Measurements from ENCODE around the gene MAD2L1BP.

The MAD2L1BP gene

GRCh38 chr6:43667245-43668150 is 31.9 kb downstream of the MAD2L1BP start:
- peak; percentile 34 for DNase-seq (ENCODE audit: low read depth)

- no peak for DNase-seq (ENCODE audit: low read depth)
Observed at GRCh38 chr6:43668151-43669028, 32.8 kb downstream of the MAD2L1BP start.

- no peak for DNase-seq (ENCODE audit: low read depth)
Observed at GRCh38 chr6:43669050-43669921, 33.6 kb downstream of the MAD2L1BP start.

GRCh38 chr6:43669922-43670622 is 34.4 kb downstream of the MAD2L1BP start:
- no peak for DNase-seq (ENCODE audit: low read depth)

GRCh38 chr6:43670623-43670986 is 35.0 kb downstream of the MAD2L1BP start:
- DNase-seq (ENCODE audit: low read depth), result no peak

- DNase-seq (ENCODE audit: low read depth), result no peak
Observed at GRCh38 chr6:43671011-43671800, 35.6 kb downstream of the MAD2L1BP start.

GRCh38 chr6:43671801-43672690 is 36.4 kb downstream of the MAD2L1BP start:
- no peak for DNase-seq (ENCODE audit: low read depth)

GRCh38 chr6:43673444-43674084 is 37.9 kb downstream of the MAD2L1BP start:
- DNase-seq (ENCODE audit: low read depth), result no peak

- DNase-seq (ENCODE audit: low read depth), result no peak
Observed at GRCh38 chr6:43674291-43674690, 38.7 kb downstream of the MAD2L1BP start.

- no peak for DNase-seq (ENCODE audit: low read depth)
Observed at GRCh38 chr6:43674921-43675320, 39.3 kb downstream of the MAD2L1BP start.

- no peak for DNase-seq (ENCODE audit: low read depth)
Observed at GRCh38 chr6:43676962-43677606, 41.4 kb downstream of the MAD2L1BP start.

GRCh38 chr6:43677759-43678158 is 42.1 kb downstream of the MAD2L1BP start:
- DNase-seq (ENCODE audit: low read depth), result no peak

- DNase-seq (ENCODE audit: low read depth), result no peak
Observed at GRCh38 chr6:43678341-43678740, 42.7 kb downstream of the MAD2L1BP start.

- no peak for DNase-seq (ENCODE audit: low read depth)
Observed at GRCh38 chr6:43679057-43679456, 43.4 kb downstream of the MAD2L1BP start.

GRCh38 chr6:43680308-43681200 is 44.9 kb downstream of the MAD2L1BP start:
- DNase-seq (ENCODE audit: low read depth), result no peak

GRCh38 chr6:43681303-43681702 is 45.7 kb downstream of the MAD2L1BP start:
- no peak for DNase-seq (ENCODE audit: low read depth)

- no peak for DNase-seq (ENCODE audit: low read depth)
Observed at GRCh38 chr6:43682724-43683429, 47.2 kb downstream of the MAD2L1BP start.
